Ishikawa (cell line): ENCODE results near the gene PDE4D.

Experiments used
- EP300 ChIP-seq: IDR thresholded peaks from 2 replicates; pipeline ENCODE4 v1.6.1; 2012; ENCODE audit warnings: borderline replicate concordance
- NFIC ChIP-seq: IDR thresholded peaks from 2 replicates; pipeline ENCODE4 v1.6.1; 2012
- TAF1 ChIP-seq: IDR thresholded peaks from 2 replicates; pipeline ENCODE4 v1.6.1; 2012; ENCODE audit warnings: low read depth, mild to moderate bottlenecking
- YY1 ChIP-seq: IDR thresholded peaks from 2 replicates; pipeline ENCODE4 v1.6.1; 2012; ENCODE audit warnings: low read depth
- ZBTB7A ChIP-seq: IDR thresholded peaks from 2 replicates; pipeline ENCODE4 v1.6.1; 2012; ENCODE audit warnings: low read depth
- TF ChIP-seq, protein P1 (sequence below): IDR thresholded peaks from 2 replicates; pipeline ENCODE4 v1.6.1; 2012

DNA sequence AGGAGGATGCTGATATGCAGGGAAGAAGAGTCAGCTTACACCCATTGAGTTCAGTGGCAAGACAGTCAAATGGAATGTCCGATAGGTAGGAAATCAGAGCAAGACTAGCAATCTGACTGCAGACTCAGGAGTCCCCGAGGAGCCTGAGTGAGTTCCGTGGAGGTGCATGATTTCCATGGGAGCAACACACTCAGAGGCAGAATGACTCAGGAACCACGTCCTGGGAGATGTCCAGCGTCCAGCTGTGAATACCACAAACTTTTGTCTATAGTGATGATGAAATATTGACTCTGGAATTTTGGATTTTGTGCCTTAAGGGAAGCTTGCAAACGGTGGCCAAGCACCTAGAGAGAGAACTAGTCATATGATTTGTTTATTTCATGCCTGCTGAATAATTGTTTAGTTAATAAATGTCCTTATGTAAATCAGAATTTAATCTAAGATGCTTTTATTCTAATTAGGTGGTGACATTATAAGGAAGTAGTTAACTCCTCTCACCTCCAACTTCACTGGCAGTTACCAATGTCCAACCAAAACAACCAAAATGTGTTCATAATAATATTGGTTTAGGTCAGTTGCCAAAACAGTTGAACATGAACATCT, 100.4 kb downstream of the PDE4D start:
- TF ChIP-seq YY1 (no peak), EP300 (no peak), NFIC (no peak), TAF1 (no peak), ZBTB7A (no peak)
- TF ChIP-seq, protein P1, sequence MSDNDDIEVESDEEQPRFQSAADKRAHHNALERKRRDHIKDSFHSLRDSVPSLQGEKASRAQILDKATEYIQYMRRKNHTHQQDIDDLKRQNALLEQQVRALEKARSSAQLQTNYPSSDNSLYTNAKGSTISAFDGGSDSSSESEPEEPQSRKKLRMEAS = no peak
